ENCODE results near the gene DOCK1. TPM values are rescaled to one million over a fixed set of nuclear protein-coding genes. Genes with fewer than 3 reads are reported as not detected.

Gene DOCK1
- total RNA-seq, 1 donor from 2014 or later, result 44.9 TPM

DNA sequence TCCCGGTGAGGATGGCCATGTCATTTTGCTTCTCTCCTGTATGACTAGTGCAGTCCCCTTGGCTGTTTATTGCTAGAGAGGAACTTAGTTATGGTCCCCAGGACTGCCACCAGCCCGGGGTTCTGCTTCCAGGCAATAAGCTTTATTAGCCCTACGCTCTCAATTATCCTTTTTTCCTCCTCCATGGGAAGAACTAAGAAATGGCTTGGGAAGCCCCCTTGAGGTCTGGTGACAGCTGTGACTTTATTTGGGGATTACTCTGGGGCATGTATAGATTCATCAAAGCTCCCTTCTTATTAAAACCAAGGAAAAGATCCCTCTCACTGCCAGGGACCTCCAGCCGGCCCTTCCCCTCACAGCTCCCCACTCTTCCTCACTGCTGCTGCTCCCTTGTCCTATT, 446.3 kb downstream of the DOCK1 start:
- no peak for DNase-seq (ENCODE audit: low spot score)

DNA sequence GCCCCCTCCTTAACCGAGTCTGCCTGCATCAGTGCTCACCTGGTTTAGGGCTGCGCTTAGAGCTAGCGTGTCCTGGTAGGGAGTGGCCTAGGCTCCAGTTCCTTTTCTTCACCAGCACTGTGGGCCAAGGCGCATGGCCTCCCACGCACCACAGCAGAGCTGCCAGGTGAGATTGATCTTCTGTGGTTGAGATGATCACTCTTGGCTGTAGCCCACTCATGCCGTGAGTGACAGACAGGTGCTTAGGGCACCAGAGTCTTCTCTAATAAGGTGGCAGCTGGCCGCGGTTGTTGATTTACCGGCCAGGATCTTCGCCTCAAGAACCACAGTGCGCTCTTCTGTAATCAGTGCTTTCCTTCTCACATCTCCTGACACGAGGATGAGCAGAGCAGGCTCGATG, 448.3 kb downstream of the DOCK1 start:
- DNase-seq (ENCODE audit: low spot score), result no peak

DNA sequence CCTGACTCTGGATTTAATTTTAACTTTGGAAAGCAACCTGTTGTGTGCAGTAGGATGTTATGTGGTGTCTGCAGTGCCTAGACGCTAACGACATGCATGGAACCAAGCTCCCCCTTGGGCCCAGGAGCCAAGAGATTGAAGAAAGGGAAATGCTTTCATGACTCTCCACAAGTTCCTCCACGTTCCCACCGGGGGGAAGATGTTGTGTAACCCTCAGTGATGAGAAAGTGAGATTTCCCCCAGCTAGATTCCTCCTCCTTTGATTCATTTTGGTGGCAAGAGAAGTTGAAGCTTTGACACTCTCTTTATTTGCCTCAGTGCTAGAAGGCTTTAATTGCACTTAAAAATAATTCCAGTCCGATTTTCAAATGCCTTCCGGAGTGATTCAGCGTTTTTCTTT, 449.0 kb downstream of the DOCK1 start:
- no peak for DNase-seq (ENCODE audit: low spot score)

DNA sequence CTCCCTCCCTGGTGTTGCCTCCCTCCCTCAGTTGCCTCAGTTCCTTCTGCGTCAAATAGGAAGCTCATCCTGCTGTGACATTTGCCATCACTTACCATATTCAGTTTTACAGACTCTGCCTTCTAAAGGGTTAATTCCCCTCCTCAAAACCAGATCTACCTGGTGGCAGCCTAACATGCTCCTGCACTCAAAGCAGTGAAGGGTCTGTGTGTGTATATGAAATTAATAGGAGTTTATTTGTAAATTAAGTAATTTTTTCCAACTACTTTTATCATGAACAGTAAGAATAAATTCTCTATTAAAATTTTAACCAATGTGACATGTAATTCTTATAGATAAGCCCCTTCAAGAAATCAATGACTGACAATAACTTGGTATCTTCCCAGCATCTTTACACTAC, 449.8 kb downstream of the DOCK1 start:
- no peak for DNase-seq (ENCODE audit: low spot score)

DNA sequence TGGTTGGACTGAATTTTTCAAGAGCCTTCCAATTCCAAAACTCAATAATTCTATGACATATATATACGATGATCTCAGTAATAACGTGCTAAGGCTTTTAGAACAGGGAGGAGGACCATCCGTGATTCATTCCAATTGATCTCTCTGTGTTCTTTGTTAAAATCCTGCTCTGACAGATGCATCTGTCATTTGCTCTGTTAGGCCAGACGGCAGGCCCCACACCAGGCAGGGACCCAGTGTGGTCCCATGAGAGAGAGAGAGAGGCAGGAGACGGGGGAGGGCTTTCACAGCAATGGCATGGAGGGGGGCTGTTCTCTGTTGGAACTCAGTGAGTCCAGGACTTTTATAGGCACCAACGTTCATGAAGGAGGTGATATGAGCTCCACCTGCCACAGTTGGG, 451.1 kb downstream of the DOCK1 start:
- no peak for DNase-seq (ENCODE audit: low spot score)

DNA sequence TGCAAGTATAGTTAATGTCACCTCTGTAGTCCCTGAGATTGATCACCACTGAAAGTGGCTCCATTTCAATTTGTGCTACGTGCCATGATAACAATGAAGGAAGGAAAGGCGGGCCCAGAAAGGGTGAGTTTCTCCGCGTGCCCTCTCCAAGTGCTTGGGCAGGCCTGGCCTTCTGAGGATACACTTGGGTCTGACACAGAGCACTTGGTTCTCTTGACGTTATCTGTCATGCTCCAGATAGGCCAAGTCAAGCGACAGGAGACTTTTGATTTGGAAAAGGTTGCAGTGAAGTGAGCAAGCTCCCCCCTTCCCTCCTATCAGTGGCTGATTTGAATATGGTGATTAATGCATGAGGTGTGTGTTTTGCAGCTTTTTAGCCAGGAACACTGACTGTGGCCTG, 452.0 kb downstream of the DOCK1 start:
- DNase-seq (ENCODE audit: low spot score), result no peak

DNA sequence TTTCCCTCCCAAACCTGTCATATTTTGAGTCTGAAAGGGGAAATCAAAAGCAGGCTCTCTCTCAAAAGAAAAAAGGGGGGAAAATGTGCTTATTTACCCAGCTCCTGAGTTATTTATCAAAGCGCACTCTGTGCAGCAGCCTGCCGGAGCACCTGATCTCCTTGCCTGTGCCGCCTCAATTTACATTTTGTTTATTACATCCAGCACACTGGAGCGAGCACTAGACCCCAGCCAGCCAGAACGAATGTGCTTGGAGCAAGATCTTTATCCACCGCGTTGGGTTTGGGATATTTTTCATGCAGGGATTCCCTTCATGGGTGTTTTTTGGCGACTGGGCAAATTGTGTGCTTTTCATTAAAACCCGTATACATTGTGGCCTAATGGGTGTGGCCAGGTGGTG, 453.1 kb downstream of the DOCK1 start:
- DNase-seq (ENCODE audit: low spot score), result no peak

DNA sequence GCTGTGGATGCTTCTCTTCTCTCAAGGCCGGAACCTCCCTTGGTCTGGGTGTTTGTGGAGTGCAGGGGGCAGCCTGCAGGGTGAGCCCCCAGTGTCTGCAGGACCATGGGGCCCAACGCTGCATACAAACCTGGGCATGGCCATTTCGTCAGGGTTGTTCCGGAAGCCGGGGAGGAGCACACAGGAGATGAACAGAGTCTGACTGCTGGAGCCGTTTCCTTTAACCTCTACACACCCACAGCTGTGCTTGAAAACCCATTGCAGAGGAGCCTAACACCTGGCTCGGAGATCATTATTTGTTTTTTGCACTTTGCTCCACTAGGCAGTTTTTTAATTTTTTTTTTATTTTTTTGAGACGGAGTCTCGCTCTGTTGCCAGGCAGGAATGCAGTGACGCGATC, 458.8 kb downstream of the DOCK1 start:
- DNase-seq (ENCODE audit: low spot score), result no peak

DNA sequence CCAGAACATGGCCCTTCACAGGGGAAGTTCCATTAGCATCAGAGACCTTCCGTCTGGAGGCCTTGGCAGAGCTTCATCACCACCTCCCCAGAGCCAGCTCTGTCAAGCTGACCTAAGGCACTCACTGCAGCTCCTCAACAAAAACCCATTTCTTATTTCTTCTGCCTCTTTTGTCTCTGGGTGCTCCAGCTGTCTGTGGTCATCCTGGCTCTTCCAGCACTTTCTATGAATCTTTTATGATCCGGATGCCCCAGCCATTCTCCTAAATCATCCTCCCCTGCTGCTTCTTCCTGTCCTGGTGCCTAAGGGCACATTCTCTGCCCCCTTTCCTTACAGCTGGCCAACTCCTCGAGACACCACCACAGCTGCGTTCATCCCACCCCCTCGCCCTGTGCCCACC, 462.9 kb downstream of the DOCK1 start:
- no peak for DNase-seq (ENCODE audit: low spot score)

DNA sequence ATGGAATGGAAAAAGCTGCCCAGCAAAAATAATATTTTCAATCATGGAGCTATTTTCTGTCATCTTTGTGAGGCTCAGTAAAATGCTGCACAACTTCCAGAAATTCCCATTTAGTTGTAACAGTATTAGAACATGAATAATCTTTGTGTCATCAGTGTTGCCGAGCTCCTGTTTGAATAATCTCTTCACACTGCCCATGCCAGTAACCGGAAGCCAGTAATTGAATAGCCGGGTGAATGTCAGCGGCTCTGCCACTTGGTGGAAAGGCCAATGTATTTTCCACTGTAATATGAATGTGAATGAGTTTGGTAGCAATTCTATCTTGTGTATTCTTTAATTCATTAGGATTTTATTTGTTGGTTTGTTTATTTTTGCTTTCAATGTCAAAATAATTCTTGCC, 463.7 kb downstream of the DOCK1 start:
- no peak for DNase-seq (ENCODE audit: low spot score)

DNA sequence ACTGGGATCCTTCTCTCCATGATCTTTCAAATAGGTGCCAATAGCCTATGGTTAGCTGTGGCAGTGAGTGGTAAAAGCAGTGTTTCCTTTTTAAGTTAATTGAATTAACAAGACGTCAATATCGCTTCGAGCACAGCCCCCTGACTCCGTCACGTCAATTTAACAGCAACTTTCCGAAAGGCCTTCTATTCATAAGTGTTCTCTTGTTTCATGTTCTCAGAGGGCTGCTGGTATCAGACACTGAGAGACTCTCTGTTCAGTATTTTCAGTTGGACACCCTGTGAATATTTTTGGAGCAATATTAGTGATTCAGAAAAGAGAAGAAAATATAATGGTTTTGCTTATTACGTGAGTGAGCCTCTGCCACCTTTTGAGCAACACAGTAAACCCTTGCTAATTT, 465.4 kb downstream of the DOCK1 start:
- DNase-seq (ENCODE audit: low spot score), result no peak

DNA sequence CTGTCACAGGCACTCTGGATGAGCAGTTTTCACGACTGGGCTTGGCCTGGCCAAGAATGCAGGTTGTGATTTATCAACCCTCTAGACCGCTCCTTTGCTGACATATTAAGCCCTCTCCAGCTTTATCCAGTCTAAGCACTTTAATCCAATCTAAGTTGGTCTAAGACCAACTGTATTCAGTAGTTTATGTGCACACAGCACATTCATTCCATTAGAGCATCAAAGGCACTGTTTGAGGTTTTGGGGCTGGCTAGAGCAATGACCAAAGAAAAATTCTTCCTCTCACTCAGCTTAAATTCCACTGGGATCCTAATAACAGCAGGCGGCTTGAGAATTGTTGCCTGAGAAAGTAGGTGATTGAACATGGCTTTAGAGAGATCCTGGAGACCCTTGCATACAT, 467.1 kb downstream of the DOCK1 start:
- DNase-seq (ENCODE audit: low spot score), result no peak

DNA sequence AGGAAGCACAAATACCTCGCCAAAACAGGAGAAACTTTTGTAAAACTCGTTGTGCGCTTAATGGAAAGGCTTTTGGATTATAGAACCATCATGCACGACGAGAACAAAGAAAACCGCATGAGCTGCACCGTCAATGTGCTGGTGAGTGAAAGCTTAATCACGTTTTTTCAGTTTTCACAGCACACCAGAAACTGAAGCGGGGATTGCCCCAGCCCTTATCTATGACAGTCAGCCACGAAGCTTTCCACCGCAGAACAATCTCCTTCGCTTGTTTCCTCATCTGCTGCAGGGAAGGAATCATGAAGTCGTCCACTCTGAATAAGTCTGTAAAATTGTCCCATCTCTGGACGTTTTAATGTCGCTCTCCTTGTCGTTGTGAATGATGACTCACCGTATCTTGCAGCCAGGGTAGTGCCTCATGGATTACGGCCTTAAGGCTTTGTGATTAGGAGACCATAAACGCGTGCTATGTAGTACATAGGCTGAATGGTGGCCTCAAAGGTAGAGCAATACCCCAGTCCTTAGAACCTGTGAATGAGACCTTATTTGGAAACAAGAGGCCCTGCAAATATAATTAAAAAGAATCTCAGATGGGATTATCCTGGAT, 468.9 kb downstream of the DOCK1 start:
- DNase-seq (ENCODE audit: low spot score), result no peak

DNA sequence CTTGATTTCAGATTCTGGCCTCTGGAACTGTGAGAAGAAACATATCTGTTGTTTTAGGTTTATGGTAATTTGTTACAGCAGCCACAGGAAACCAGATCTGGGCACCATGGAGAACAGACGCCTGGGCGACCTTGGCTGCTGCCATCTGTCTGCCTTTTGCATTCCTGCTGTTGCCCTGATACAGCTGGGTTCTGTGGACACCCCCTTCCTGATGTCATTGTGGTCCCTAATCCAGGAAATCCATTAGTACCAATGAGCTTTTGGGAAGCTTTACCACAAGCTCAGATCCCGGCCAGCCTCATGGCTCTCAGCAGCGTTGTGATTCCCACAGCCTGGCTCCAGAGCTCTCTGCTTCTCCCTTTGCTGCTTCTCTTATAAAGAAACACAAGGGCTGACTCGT, 469.7 kb downstream of the DOCK1 start:
- no peak for DNase-seq (ENCODE audit: low spot score)

DNA sequence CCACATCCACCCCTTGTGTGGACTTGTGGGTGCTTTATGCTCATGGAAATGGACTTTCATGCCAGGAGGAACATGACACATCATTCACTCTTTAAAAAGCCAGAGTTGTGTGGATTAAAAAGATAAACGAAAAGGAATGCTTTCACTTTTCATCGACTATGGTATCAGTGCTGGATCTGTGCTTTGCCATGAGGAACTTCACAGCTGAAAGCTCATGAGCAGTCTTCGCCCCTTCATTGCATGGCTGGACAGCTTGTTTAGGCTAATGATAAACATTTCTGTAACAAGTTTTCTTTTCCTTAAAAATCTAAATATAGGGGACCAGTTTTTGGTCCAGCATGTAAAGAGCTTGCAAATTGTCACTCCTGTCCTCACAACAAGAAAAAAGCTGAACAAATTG, 470.2 kb downstream of the DOCK1 start:
- no peak for DNase-seq (ENCODE audit: low spot score)

DNA sequence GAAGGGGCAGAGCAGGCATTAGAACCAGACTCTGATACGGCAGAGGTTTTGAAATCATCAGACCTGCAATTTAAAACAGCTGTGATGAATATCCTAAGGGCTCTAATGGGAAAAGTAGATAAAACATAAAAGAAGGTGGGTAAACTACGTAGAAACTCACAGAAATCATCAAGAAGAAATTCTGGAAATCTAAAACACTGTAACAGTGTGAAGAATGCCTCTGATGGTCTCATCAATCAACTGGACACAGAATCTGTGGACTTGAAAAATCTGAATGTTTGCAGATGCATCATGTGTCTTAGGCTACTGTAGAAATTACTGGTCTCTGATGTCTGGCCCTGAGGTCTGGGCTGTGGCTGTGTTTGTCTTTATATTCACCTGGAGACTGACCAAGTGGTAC, 470.8 kb downstream of the DOCK1 start:
- no peak for DNase-seq (ENCODE audit: low spot score)

DNA sequence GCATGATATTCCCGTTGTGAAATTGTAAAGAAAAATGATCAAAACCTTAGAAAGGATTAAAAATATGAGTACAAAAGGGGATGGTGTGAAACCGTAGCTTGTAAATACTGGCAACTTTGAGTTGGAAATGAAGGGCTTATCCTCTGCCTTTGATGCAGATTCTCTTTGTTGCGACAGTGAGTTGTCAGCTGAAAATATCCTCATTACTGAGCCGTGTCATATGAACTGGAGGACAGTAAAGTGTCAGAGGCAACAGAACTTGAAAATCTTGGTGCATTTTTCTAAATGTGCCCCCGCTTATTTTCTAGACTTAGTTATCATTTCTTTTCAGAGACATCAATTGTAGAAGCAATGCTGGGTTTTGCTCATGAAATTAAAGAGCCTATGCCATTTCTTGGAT, 473.4 kb downstream of the DOCK1 start:
- DNase-seq (ENCODE audit: low spot score), result no peak

DNA sequence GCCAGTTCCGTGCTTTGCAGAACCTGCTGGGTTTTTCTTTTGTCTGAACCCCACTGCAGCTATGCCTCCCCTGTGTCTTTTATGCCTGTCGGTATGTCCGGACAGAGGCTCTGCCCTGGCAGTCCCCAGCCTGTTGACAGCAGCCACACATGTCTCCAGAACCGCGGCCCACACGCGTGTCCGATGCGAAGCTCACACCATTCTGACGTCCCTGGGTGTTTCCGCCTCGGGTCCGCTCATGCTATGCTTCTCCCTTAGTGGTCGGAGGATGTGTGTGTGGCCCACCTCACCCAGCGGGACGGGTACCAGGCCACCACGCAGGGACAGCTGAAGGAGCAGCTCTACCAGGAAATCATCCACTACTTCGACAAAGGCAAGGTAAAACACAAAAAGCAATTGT, 479.3 kb downstream of the DOCK1 start:
- DNase-seq (ENCODE audit: low spot score), result no peak

DNA sequence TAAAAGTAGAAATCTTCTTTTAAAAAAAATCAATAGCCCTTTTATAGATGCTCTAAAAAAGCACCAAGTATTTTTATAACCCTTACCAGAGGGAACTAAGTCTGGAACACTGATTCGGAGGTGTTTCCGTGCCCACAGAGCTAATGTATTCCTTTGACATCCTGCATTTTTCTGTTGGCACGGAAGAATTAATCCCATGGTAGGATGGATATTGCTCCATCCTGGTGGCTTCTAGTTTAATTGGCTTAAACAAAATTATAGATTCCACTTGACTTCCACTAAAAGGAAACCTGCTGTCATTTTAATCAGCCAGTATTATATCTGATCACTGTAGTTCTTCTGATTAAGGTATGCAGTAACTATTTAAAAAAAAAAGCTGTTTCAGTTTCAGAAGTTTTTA, 479.8 kb downstream of the DOCK1 start:
- no peak for DNase-seq (ENCODE audit: low spot score)

DNA sequence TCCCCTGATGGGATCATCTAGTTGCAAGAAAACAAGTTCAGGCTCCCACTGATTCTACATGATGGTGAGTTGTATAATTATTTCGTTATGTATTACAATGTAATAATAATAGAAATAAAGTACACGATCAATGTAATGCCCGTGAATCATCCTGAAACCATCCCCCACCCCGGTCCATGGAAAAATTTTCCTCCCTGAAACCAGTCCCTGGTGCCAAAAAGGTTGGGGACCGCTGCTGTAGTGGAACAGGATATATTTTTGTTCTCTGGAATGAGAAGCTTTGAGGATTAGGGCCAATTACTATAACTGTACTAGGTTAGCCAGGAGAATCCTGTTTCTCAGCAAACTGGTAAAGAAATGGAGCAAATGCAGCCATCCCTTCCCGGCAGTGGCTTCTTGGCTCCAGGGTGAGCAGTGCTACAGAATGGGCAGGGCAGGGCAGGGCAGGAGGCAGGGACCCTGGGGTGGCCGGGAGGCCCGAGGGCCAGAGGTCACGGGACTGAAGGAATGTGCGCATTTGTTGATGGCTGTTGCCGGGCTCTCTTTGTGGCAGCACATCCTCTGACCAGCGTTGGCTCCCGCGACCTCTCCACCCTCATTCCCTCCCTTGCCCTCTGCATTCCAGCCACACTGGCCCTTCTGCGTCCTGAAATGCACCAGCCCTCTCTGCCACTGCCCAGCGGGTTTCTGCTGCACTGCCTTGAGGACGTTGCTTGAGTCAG, 481.5 kb downstream of the DOCK1 start:
- no peak for DNase-seq (ENCODE audit: low spot score)

DNA sequence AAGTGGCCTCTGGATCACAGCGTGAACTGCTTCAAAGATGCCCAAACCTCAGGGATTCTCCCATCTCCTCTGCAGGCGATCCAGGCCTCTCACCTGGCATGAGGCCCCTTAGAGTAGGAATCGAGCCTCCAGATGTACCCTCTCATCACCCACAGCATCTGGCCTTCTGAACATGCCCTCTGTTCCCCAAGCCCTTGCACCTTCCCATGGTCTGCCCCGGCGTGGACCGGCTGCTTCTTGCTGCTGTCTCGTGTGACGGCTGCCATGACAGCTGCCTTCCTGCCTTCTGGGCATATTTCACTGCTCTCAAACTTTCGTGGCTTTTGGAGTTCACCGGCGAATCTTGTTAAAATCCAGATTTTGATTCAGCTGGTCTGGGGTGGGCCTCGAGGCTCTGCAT, 486.6 kb downstream of the DOCK1 start:
- no peak for DNase-seq (ENCODE audit: low spot score)

DNA sequence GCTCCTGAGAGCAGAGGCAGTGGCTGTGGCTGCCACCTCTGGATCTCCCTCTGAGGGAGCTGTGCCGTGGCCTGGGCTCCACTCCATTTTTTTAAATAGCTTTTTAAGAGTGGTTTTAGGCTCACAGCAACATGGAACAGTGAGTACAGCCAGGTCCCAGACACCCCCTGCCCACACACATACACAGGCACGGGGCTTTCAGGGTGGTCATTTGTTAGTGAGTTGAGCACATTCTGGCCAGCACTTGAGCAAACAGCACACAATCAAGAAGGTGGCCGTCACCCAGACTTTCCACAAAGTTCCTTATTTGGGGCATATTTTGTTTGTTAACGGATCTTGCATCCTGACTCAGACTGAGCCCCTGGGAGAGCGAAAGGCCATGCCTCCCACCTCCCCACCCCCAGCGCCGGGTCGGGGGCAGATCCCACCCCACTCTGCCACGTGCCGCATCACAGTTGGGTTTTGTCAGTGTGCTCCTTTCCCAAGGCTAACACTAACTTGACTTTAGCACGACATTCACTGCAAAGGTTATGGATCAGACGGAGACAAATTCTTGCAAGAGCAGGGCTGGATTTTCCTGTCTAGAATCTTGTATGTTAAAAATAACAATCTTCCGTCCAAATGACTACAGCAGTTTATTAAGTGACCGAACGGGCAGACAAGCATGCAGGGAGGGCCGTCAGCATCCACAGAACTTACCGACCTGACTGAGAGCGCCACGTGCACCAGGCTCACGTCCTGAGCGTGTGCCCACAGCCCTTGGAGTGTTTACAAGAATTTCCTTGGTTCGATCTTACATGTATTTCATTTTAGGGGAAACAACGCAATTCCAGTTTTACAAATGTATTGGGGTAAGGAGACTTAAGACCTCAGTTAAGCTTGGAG, 487.4 kb downstream of the DOCK1 start:
- DNase-seq (ENCODE audit: low spot score), result no peak
